Brain pericyte (primary cell): ENCODE results near the gene UTF1.

Source experiments
- DNase-seq: peaks from one replicate; pipeline ENCODE4 v3.0.0-alpha.2; 2012; ENCODE audit warnings: low read depth, low spot score

The UTF1 gene

GRCh38 chr10:133230044-133230361 lies at the start of gene UTF1:
Gene UTF1 (plus strand): TSS chr10:133230217. CDS start chr10:133230289, 72 bp downstream.
- no peak for DNase-seq

- DNase-seq, result no peak
Observed at GRCh38 chr10:133180965-133181639, 48.9 kb upstream of the UTF1 start.

- no peak for DNase-seq
Observed at GRCh38 chr10:133182190-133182589, 47.8 kb upstream of the UTF1 start.

GRCh38 chr10:133182791-133183645 lies 47.0 kb upstream of the UTF1 start:
- no peak for DNase-seq

GRCh38 chr10:133183646-133184378 lies 46.2 kb upstream of the UTF1 start:
- no peak for DNase-seq

GRCh38 chr10:133184591-133185244 lies 45.3 kb upstream of the UTF1 start:
- DNase-seq, result no peak

GRCh38 chr10:133185421-133185820 lies 44.6 kb upstream of the UTF1 start:
- no peak for DNase-seq

GRCh38 chr10:133185916-133186315 lies 44.1 kb upstream of the UTF1 start:
- DNase-seq, result no peak

GRCh38 chr10:133186416-133187090 lies 43.5 kb upstream of the UTF1 start:
- DNase-seq, result no peak

GRCh38 chr10:133187091-133187905 lies 42.7 kb upstream of the UTF1 start:
- no peak for DNase-seq

- DNase-seq, result no peak
Observed at GRCh38 chr10:133187906-133188681, 41.9 kb upstream of the UTF1 start.

- no peak for DNase-seq
Observed at GRCh38 chr10:133189256-133189655, 40.8 kb upstream of the UTF1 start.

- DNase-seq, result no peak
Observed at GRCh38 chr10:133189726-133190125, 40.3 kb upstream of the UTF1 start.

- DNase-seq, result no peak
Observed at GRCh38 chr10:133190225-133190624, 39.8 kb upstream of the UTF1 start.

- DNase-seq, result no peak
Observed at GRCh38 chr10:133191651-133192050, 38.4 kb upstream of the UTF1 start.

- DNase-seq, result no peak
Observed at GRCh38 chr10:133194151-133194550, 35.9 kb upstream of the UTF1 start.

- no peak for DNase-seq
Observed at GRCh38 chr10:133195096-133195495, 34.9 kb upstream of the UTF1 start.

- no peak for DNase-seq
Observed at GRCh38 chr10:133195611-133196010, 34.4 kb upstream of the UTF1 start.

- no peak for DNase-seq
Observed at GRCh38 chr10:133196221-133196915, 33.6 kb upstream of the UTF1 start.
